ENCODE data around the gene LMNA. TPM values are rescaled to one million over a fixed set of nuclear protein-coding genes. Genes with fewer than 3 reads are reported as not detected.

LMNA gene
- total and polyA plus RNA-seq, 2 donors (not counting 1 experiment from before 2014, with no cell fraction given): 19.4 to 28.7 TPM

DNA sequence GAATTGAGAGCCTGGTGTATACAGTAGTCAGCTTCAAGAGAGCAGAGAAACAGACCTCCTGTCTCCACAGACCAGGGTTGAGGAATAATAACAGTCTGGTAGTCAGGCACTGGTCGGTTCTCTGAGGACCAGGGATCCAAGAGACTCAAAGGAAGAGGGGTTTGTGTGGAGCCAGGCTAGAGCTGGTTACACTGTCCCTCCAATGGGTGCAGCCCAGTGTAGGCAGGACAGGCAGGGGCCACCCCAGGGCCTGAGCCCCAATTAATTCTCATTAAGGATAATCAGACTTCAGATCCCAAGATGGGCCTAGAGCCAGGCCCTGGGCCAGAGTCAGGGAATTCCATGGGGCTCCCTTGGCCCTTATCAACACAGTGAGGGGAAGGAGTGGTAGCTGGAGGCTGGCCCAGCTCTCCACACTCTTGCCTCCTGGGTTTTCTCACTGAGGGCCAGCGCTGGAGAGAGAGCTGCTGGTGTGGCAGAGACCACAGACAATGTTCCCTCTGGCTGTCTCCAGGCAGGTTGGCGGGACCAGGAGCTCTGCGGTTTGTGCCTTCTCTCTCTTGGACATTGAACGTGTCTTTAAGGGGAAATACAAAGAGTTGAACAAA is 48.0 kb downstream of the LMNA start:
- Histone ChIP-seq H3K27ac (ENCODE audit: low read length in 2 of 2) (no peak overlapping the region), H3K27me3 (replicated peaks in 1 of 4; ENCODE audit: control extremely low read depth in 1 of 4, control insufficient read depth in 3 of 4, insufficient read depth in 4 of 4, low read length in 3 of 4) (peaks cover 0 to 17% (median 7%) of the 10 kb centered on the region in 4 experiments), H4K20me1 (ENCODE audit: control insufficient read depth, insufficient read depth, low read length, poor library complexity, severe bottlenecking) (no peaks in the 10 kb centered on the region), H3K4me2 (replicated peaks; ENCODE audit: low read depth, low read length, poor library complexity, severe bottlenecking) (no peak overlapping the region), H3K9ac (ENCODE audit: low read length) (no peak overlapping the region), H3K9me3 (ENCODE audit: control extremely low read depth in 1 of 3, control insufficient read depth in 2 of 3, insufficient read depth in 1 of 3, low read length in 2 of 3) (no peaks in the 10 kb centered on the region), H2AFZ (ENCODE audit: insufficient read depth, low read depth, low read length, poor library complexity, severe bottlenecking) (no peak overlapping the region), H3K4me3 (ENCODE audit: control extremely low read depth in 1 of 5, extremely low read depth in 1 of 5, insufficient read depth in 1 of 5, low read depth in 2 of 5, low read length in 4 of 5) (no peak overlapping the region), H3K36me3 (replicated peaks in 1 of 2; ENCODE audit: control extremely low read depth in 1 of 2, control insufficient read depth in 1 of 2, extremely low read depth in 1 of 2, insufficient read depth in 2 of 2, low read length in 1 of 2) (no peaks in the 10 kb centered on the region), H3K79me2 (ENCODE audit: control insufficient read depth, insufficient read depth, low read length) (peaks cover 1% of the 10 kb centered on the region), H3K4me1 (ENCODE audit: control insufficient read depth in 2 of 2, insufficient read depth in 2 of 2, low read length in 2 of 2) (peaks cover 27 to 37% of the 10 kb centered on the region in 2 donors)
- POLR2A ChIA-PET: no interaction called here
- CTCF ChIA-PET: interaction anchor here (0.9 to 4.0 kb wide), 3 partner anchors 9 to 63 kb away, joined by 3 to 17 read pairs (median 6); partner anchors contain the start of gene SEMA4A
- DNase-seq (no peak), ATAC-seq (ENCODE audit: low read depth) (no peak)
- Mint-ChIP-seq H3K4me3 (no peak overlapping the region), H3K27me3 (peaks cover 23% of the 10 kb centered on the region), H3K27ac (no peak overlapping the region), H3K4me1 (peaks cover 40% of the 10 kb centered on the region), H3K9me3 (ENCODE audit: insufficient read depth) (no peaks in the 10 kb centered on the region)
- TF ChIP-seq, protein P1, sequence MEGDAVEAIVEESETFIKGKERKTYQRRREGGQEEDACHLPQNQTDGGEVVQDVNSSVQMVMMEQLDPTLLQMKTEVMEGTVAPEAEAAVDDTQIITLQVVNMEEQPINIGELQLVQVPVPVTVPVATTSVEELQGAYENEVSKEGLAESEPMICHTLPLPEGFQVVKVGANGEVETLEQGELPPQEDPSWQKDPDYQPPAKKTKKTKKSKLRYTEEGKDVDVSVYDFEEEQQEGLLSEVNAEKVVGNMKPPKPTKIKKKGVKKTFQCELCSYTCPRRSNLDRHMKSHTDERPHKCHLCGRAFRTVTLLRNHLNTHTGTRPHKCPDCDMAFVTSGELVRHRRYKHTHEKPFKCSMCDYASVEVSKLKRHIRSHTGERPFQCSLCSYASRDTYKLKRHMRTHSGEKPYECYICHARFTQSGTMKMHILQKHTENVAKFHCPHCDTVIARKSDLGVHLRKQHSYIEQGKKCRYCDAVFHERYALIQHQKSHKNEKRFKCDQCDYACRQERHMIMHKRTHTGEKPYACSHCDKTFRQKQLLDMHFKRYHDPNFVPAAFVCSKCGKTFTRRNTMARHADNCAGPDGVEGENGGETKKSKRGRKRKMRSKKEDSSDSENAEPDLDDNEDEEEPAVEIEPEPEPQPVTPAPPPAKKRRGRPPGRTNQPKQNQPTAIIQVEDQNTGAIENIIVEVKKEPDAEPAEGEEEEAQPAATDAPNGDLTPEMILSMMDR (IDR thresholded peaks at IDR 0.05): no peak
- no peak for TF ChIP-seq EZH2 (IDR thresholded peaks at IDR 0.05; ENCODE audit: borderline replicate concordance, insufficient read depth, low read depth, low read length, poor library complexity, severe bottlenecking)
- 94% methylated on average over 4 of the region's 5 CpGs for WGBS (ENCODE audit: insufficient coverage)
- intact Hi-C loops (cut with micrococcal nuclease): no loop called here

DNA sequence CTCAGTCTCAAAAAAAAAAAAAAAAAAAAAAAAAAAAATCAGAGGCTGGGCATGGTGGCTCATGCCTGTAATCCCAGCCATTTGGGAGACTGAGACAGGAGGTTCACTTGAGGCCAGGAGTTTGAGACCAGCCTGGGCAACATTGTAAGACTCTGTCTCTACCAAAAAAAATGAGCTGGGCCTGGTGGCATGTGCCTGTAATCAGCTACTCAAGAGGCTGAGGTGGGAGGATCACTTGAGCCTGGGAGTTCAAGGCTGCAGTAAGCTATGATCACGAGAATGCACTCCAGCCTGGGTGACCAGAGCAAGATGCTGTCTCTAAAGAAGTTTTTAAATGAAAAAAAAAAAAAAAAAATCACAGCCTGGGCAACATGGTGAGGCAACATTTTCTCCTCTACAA is 49.2 kb downstream of the LMNA start:
- H3K79me2 ChIP-seq (ENCODE audit: control insufficient read depth, insufficient read depth, low read length): no peaks in the 10 kb centered on the region
- H3K4me1 Mint-ChIP-seq: peaks cover 28% of the 10 kb centered on the region
- H3K27ac ChIP-seq (ENCODE audit: low read length in 2 of 2): no peak overlapping the region
- intact Hi-C loops (cut with micrococcal nuclease): no loop called here
- H3K4me3 Mint-ChIP-seq: no peak overlapping the region
- DNase-seq (no peak), ATAC-seq (ENCODE audit: low read depth) (no peak)
- no peaks in the 10 kb centered on the region for H3K9me3 ChIP-seq (ENCODE audit: control extremely low read depth in 1 of 3, control insufficient read depth in 2 of 3, insufficient read depth in 1 of 3, low read length in 2 of 3)
- no peak overlapping the region for H3K9ac ChIP-seq (ENCODE audit: low read length)
- TF ChIP-seq EZH2 (IDR thresholded peaks at IDR 0.05; ENCODE audit: borderline replicate concordance, insufficient read depth, low read depth, low read length, poor library complexity, severe bottlenecking): no peak
- TF ChIP-seq, protein P1 (IDR thresholded peaks at IDR 0.05): no peak
- H3K36me3 ChIP-seq (replicated peaks in 1 of 2; ENCODE audit: control extremely low read depth in 1 of 2, control insufficient read depth in 1 of 2, extremely low read depth in 1 of 2, insufficient read depth in 2 of 2, low read length in 1 of 2): no peaks in the 10 kb centered on the region
- H3K27me3 ChIP-seq (replicated peaks in 1 of 4; ENCODE audit: control extremely low read depth in 1 of 4, control insufficient read depth in 3 of 4, insufficient read depth in 4 of 4, low read length in 3 of 4): peaks cover 0 to 17% (median 6%) of the 10 kb centered on the region in 4 experiments
- H3K4me3 ChIP-seq (ENCODE audit: control extremely low read depth in 1 of 5, extremely low read depth in 1 of 5, insufficient read depth in 1 of 5, low read depth in 2 of 5, low read length in 4 of 5): no peak overlapping the region
- H2AFZ ChIP-seq (ENCODE audit: insufficient read depth, low read depth, low read length, poor library complexity, severe bottlenecking): no peak overlapping the region
- no peaks in the 10 kb centered on the region for H3K9me3 Mint-ChIP-seq (ENCODE audit: insufficient read depth)
- H4K20me1 ChIP-seq (ENCODE audit: control insufficient read depth, insufficient read depth, low read length, poor library complexity, severe bottlenecking): no peaks in the 10 kb centered on the region
- H3K27ac Mint-ChIP-seq: no peak overlapping the region
- ChIA-PET POLR2A (interaction anchor here (0.7 kb wide), 2 partner anchors 37 to 117 kb away, joined by 5 to 6 read pairs; no protein-coding TSS in a partner anchor), CTCF (interaction anchor here (0.8 to 2.4 kb wide), 7 partner anchors 10 to 64 kb away, joined by 3 to 8 read pairs (median 4); partner anchors contain the start of gene SEMA4A)
- WGBS (ENCODE audit: insufficient coverage): no CpG with 5 or more reads among the region's 1 CpG
- H3K27me3 Mint-ChIP-seq: peaks cover 14% of the 10 kb centered on the region
- no peak overlapping the region for H3K4me2 ChIP-seq (replicated peaks; ENCODE audit: low read depth, low read length, poor library complexity, severe bottlenecking)
- peaks cover 15 to 26% of the 10 kb centered on the region in 2 donors for H3K4me1 ChIP-seq (ENCODE audit: control insufficient read depth in 2 of 2, insufficient read depth in 2 of 2, low read length in 2 of 2)
